ENCODE results near the gene HECW1.

GRCh38 chr7:43170571-43170970 is 58.1 kb downstream of the HECW1 start:
- TF ChIP-seq TAF1 (IDR thresholded peaks at IDR 0.05; ENCODE audit: borderline replicate concordance, insufficient read depth, low read length): no peak
- TF ChIP-seq, protein P1, sequence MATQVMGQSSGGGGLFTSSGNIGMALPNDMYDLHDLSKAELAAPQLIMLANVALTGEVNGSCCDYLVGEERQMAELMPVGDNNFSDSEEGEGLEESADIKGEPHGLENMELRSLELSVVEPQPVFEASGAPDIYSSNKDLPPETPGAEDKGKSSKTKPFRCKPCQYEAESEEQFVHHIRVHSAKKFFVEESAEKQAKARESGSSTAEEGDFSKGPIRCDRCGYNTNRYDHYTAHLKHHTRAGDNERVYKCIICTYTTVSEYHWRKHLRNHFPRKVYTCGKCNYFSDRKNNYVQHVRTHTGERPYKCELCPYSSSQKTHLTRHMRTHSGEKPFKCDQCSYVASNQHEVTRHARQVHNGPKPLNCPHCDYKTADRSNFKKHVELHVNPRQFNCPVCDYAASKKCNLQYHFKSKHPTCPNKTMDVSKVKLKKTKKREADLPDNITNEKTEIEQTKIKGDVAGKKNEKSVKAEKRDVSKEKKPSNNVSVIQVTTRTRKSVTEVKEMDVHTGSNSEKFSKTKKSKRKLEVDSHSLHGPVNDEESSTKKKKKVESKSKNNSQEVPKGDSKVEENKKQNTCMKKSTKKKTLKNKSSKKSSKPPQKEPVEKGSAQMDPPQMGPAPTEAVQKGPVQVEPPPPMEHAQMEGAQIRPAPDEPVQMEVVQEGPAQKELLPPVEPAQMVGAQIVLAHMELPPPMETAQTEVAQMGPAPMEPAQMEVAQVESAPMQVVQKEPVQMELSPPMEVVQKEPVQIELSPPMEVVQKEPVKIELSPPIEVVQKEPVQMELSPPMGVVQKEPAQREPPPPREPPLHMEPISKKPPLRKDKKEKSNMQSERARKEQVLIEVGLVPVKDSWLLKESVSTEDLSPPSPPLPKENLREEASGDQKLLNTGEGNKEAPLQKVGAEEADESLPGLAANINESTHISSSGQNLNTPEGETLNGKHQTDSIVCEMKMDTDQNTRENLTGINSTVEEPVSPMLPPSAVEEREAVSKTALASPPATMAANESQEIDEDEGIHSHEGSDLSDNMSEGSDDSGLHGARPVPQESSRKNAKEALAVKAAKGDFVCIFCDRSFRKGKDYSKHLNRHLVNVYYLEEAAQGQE (IDR thresholded peaks at IDR 0.05; ENCODE audit: insufficient read depth in 1 of 2, low read depth in 2 of 2, low read length in 2 of 2): no peak
- no peak for TF ChIP-seq POLR2AphosphoS5 (IDR thresholded peaks at IDR 0.05; ENCODE audit: low read depth, low read length)
- TF ChIP-seq SIN3A (IDR thresholded peaks at IDR 0.05; ENCODE audit: borderline replicate concordance, insufficient read depth, low read length): no peak
